ENCODE data around the gene SMIM38. TPM values are rescaled to one million over a fixed set of nuclear protein-coding genes. Genes with fewer than 3 reads are reported as not detected.
A peak's percentile ranks its signal among the peaks of the same experiment; 100 is the strongest.

Gene SMIM38
- total and polyA plus RNA-seq, 11 donors = 0.08 to 0.35 (median 0.15) TPM; not detected in 1

DNA sequence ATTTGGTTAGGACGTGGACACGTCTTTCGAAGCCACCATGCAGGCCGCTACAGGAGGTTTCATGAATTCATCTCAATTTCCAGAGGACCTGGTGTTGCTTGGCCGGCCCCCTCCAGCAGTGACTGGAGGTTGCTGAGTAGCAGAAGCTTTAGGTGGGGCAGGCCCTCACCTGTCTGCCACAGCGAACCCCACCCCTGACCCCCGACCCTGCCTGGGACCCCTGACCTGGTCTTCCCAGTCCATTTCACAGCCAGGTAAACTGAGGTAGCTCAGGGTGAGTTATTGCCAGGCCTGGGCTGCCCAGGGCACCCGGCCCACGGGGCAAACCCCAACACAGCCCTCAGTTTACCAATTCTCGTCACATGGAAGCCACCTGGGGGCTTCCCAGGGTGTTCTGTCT lies 39.1 kb upstream of the SMIM38 start:
- H3K27ac ChIP-seq = no peak overlapping the region
- peak in 1 of 5 donors; percentile 19 for DNase-seq
- H3K27me3 ChIP-seq = no peaks in the 10 kb centered on the region
- intact Hi-C loops (cut with DNase I) = loop anchor here in 3 of 10 donors (5.0 kb wide), 1 partner anchor 526 kb away; the partner anchor contains the start of gene CCND1 (in 3 of the 3)
- H3K4me1 ChIP-seq = peaks cover 0 to 21% (median 8%) of the 10 kb centered on the region in 12 donors
- WGBS, 4 donors = 95 to 97% (median 96%) methylated on average over 7 to 10 of the region's 10 CpGs
- H3K4me3 ChIP-seq = no peak overlapping the region
- no peak for ATAC-seq
- H3K9me3 ChIP-seq = peaks cover 0 to 5% (median 0%) of the 10 kb centered on the region in 12 donors
- H3K36me3 ChIP-seq = no peaks in the 10 kb centered on the region
- TF ChIP-seq CTCF (IDR thresholded peaks at IDR 0.05) = no peak
- no peak for TF ChIP-seq POLR2A (IDR thresholded peaks at IDR 0.05)

DNA sequence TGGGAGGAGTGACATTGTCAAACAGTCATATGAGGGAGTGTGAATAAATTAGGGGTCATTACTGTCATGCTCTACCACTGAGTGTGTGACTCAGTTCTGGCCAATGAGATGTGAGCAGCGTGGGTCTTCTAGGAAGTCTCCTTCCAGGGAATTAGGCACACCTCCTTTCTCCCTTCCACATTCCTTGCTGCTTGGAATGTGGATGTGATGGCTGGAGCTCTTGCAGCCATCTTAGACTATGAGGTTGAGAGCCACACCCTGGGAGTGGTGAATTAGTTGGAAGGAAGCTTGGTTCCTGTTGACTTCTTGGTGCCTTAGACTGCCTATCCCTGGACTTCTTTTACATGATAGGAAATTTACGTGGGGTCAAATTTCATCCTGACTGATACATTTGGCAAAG lies 36.5 kb upstream of the SMIM38 start:
- no peaks in the 10 kb centered on the region for H3K36me3 ChIP-seq
- peaks cover 0 to 5% (median 0%) of the 10 kb centered on the region in 12 donors for H3K9me3 ChIP-seq
- no peak overlapping the region for H3K27ac ChIP-seq
- H3K27me3 ChIP-seq = no peaks in the 10 kb centered on the region
- DNase-seq (no peak), ATAC-seq (no peak)
- peaks cover 10 to 45% (median 26%) of the 10 kb centered on the region in 12 donors for H3K4me1 ChIP-seq
- intact Hi-C loops (cut with DNase I) = loop anchor here in 3 of 10 donors (5.0 kb wide), 1 partner anchor 523 kb away; the partner anchor contains the start of gene CCND1 (in 3 of the 3)
- 86 to 96% (median 94%) methylated on average over 2 of the region's 2 CpGs for WGBS, 4 donors
- no peak overlapping the region for H3K4me3 ChIP-seq
- TF ChIP-seq POLR2A (IDR thresholded peaks at IDR 0.05) = no peak
- no peak for TF ChIP-seq CTCF (IDR thresholded peaks at IDR 0.05)

GRCh38 chr11:69120096-69120875 lies 35.4 kb upstream of the SMIM38 start:
- TF ChIP-seq CTCF (IDR thresholded peaks at IDR 0.05) (no peak), POLR2A (IDR thresholded peaks at IDR 0.05) (no peak)
- no peak overlapping the region for H3K27ac ChIP-seq
- DNase-seq = peak in 1 of 5 donors; percentile 13
- H3K4me3 ChIP-seq = no peak overlapping the region
- H3K36me3 ChIP-seq = no peaks in the 10 kb centered on the region
- WGBS, 4 donors = 93 to 96% (median 94%) methylated on average over 9 to 21 of the region's 21 CpGs
- H3K9me3 ChIP-seq = peaks cover 0 to 5% (median 0%) of the 10 kb centered on the region in 12 donors
- ATAC-seq = no peak
- peaks cover 10 to 37% (median 19%) of the 10 kb centered on the region in 12 donors for H3K4me1 ChIP-seq
- no peaks in the 10 kb centered on the region for H3K27me3 ChIP-seq
- intact Hi-C loops (cut with DNase I) = loop anchor here in 5 of 10 donors (5.0 to 10.0 kb wide), 5 partner anchors 165 to 522 kb away; partner anchors contain the start of genes CCND1 (in 2 of the 5) and MYEOV (in 1 of the 5)

- intact Hi-C loops (cut with DNase I) = loop anchor here in 5 of 10 donors (5.0 to 10.0 kb wide), 5 partner anchors 164 to 521 kb away; partner anchors contain the start of genes CCND1 (in 2 of the 5) and MYEOV (in 1 of the 5)
- Histone ChIP-seq H3K27ac (no peak overlapping the region), H3K36me3 (no peaks in the 10 kb centered on the region), H3K4me1 (peaks cover 10 to 29% (median 18%) of the 10 kb centered on the region in 12 donors), H3K27me3 (no peaks in the 10 kb centered on the region), H3K9me3 (peaks cover 0 to 5% (median 0%) of the 10 kb centered on the region in 12 donors), H3K4me3 (no peak overlapping the region)
- DNase-seq (peak in 1 of 5 donors; percentile 12), ATAC-seq (no peak)
- 88 to 93% (median 92%) methylated on average over 5 to 9 of the region's 9 CpGs for WGBS, 4 donors
- TF ChIP-seq CTCF (IDR thresholded peaks at IDR 0.05) (no peak), POLR2A (IDR thresholded peaks at IDR 0.05) (no peak)
Observed at GRCh38 chr11:69121021-69121420, 34.7 kb upstream of the SMIM38 start.
